Dendritic cell treated with granulocyte-macrophage colony-stimulating factor and Interleukin-4, amounts not matched to agents 40 ng/mL and 50 ng/mL, for 4 days (primary cell): ENCODE data around the gene WNT7A.

Source experiments
- H3K27ac Mint-ChIP-seq: one replicate; pipeline ENCODE4 v1.8.0; 2022; ENCODE audit warnings: mild to moderate bottlenecking, mixed read lengths
- H3K27me3 Mint-ChIP-seq: one replicate; pipeline ENCODE4 v1.8.0; 2022; ENCODE audit warnings: mild to moderate bottlenecking, mixed read lengths
- H3K36me3 Mint-ChIP-seq: one replicate; pipeline ENCODE4 v1.8.0; 2022; ENCODE audit warnings: low read depth, mixed read lengths
- H3K4me1 Mint-ChIP-seq: one replicate; pipeline ENCODE4 v1.8.0; 2022; ENCODE audit warnings: low read depth, mixed read lengths
- H3K4me3 Mint-ChIP-seq: one replicate; pipeline ENCODE4 v1.8.0; 2022; ENCODE audit warnings: mild to moderate bottlenecking, moderate library complexity, mixed read lengths
- H3K9me3 Mint-ChIP-seq: one replicate; pipeline ENCODE4 v1.8.0; 2022; ENCODE audit warnings: mixed read lengths
- intact Hi-C: fragments of 100-400 bp; cut with micrococcal nuclease; formaldehyde crosslinking; loops from one replicate; pipeline ENCODE4 v1.15.0; 2022

The WNT7A gene

DNA sequence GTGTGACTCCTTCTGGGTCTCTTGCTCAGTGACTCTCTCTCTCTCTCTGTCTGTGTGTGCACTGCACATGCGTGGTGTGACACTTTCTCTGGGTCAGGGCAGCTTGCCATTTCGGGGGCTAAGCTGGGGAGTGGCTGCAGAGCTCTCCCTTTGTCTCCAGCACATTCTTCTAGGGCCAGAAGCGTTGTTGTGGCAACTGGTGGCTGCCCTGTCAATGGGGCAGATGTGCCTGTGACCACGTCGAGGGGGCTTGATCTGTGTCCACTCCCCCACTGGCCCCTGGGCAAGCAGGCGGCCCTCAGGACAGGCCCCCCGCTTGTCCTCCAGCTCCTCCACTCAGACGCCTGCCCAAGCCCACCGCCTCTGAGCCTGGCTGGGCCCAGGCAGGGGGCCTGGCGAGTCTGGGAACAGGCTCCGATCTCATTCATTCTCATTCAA lies 67.8 kb downstream of the WNT7A start:
- intact Hi-C loops: no loop called here

DNA sequence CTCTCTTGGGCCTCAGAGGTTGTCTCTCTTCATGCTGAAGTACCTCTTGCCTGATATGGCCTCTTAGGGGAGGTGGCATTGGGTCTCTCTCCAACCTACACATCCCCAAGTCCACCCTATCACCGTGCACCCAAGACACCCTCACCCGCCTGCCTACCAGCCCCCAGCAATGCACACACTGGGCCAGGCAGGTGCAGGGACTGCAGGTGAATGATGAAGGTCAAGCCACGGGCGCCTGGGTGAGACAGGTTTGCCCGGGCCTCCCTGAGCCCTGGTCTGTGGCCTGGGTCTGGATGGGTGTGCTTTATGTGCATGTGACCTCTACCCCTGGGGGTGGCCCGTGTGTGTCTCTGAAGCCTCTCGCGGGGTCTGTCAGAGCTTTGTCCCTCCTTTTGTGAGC lies 68.3 kb downstream of the WNT7A start:
- intact Hi-C loops: no loop called here
- Mint-ChIP-seq H3K4me1 (no peaks in the 10 kb centered on the region), H3K27ac (no peak overlapping the region), H3K4me3 (no peak overlapping the region), H3K27me3 (no peaks in the 10 kb centered on the region), H3K36me3 (no peaks in the 10 kb centered on the region), H3K9me3 (no peaks in the 10 kb centered on the region)

More for the DNA sequence above, 67.8 kb downstream of the WNT7A start:
- Mint-ChIP-seq H3K27ac (no peak overlapping the region), H3K36me3 (no peaks in the 10 kb centered on the region), H3K9me3 (no peaks in the 10 kb centered on the region), H3K4me1 (no peaks in the 10 kb centered on the region), H3K27me3 (no peaks in the 10 kb centered on the region), H3K4me3 (no peak overlapping the region)

DNA sequence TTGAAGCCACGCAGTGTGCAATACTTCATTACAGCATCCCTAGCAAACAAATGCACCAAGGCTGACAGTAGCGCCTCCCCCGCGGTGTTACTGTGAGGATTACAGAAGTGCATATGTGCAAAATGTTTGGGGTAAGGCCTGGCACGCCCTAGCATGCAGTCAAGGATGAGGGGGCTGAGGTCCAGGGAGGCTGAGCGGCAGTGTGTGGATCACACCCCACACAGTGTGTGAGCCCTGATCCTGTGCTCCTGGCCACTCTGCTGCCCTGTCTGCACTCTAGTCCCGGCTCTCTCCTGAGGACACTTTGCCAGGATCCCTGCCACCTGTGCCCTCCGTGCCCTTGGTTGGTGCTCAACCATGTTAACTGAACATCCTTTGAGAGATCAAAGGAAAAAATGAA lies 71.3 kb downstream of the WNT7A start:
- H3K27ac Mint-ChIP-seq: no peak overlapping the region
- no peaks in the 10 kb centered on the region for H3K4me1 Mint-ChIP-seq
- no peaks in the 10 kb centered on the region for H3K36me3 Mint-ChIP-seq
- no peak overlapping the region for H3K4me3 Mint-ChIP-seq
- intact Hi-C loops: no loop called here
- H3K27me3 Mint-ChIP-seq: no peaks in the 10 kb centered on the region
- H3K9me3 Mint-ChIP-seq: no peaks in the 10 kb centered on the region

DNA sequence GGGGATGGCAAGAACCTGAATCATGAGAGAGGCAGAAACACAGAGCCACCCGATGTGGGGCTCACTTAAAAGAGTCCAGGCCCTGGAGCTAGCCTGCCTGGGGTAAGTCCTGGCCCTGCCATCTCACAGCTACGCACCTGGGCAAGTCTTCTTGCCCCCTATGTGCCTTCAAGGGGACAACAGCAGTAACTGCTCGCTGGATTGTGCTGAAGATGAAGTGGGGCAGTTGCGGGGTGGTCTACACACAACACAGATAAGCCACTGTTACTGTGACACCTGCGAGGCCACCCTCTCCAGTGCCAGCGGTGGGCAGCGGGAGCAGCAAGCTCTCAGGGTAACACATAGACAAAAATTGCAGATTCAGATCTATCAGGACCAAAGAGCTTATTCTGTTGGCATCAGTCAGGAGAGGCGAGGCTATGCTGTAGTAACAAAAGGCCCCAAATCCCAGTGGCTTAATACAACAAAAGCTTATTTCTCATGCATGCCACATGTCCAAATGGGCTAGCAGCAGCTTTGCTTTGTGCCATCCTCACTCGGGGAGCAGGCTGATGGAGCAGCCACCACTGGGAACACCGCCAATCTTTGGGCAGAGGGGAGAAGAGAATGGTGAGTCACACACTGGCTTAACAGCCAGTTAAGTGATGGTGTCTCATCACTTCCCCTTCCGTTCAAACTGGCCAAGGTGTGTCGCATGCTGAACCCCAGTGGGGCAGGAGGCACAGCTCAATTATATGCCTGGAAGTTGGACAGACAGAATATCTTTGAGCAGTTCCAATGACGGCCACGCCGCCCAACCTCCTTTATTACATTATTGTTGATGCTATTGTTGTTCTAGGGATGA lies 78.3 kb downstream of the WNT7A start:
- no peaks in the 10 kb centered on the region for H3K36me3 Mint-ChIP-seq
- H3K4me3 Mint-ChIP-seq: no peak overlapping the region
- H3K27me3 Mint-ChIP-seq: peaks cover 5% of the 10 kb centered on the region
- no peak overlapping the region for H3K27ac Mint-ChIP-seq
- H3K4me1 Mint-ChIP-seq: no peaks in the 10 kb centered on the region
- H3K9me3 Mint-ChIP-seq: no peaks in the 10 kb centered on the region
- intact Hi-C loops: no loop called here

DNA sequence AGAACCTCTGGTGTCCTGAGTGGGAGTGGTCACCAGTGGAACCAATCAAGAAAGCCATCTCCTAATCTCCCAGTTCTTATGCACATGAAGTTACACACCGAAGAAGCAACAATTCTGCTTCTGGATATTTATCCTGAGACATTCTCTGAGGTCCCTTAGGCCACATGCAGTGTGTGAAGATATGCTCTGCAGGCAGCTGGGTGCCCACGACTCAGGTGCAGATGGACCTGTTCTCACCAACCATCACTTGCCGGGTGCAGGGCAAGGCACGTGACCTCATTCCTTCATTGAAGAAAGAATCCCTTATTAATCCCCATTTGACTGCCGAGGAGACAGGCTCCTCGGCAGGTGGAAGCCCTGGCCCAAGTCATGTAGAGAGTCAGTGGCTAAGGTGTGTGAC lies 79.8 kb downstream of the WNT7A start:
- H3K36me3 Mint-ChIP-seq: no peaks in the 10 kb centered on the region
- H3K27ac Mint-ChIP-seq: no peak overlapping the region
- no peaks in the 10 kb centered on the region for H3K4me1 Mint-ChIP-seq
- no peaks in the 10 kb centered on the region for H3K9me3 Mint-ChIP-seq
- intact Hi-C loops: no loop called here
- H3K27me3 Mint-ChIP-seq: peaks cover 13% of the 10 kb centered on the region
- H3K4me3 Mint-ChIP-seq: no peak overlapping the region

DNA sequence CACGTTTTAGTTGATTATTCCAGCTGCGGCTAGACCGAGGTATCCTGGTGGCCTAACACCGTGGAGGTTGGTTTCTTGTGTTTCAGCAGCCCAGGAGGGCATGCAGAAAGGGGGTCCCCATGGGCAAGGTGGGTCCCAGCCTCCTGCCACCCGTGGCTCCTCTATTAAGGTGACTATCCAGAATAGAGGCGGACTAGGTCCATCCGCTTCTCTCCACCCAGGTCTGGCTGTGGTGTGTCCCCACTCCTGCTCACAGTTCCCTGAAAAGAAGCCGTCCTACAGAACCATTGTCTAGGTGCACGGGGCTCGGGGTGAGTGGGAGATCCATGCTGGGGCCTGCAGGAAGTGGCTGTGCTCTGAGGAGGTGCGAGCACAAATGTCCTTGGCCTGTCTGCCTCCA lies 81.5 kb downstream of the WNT7A start:
- Mint-ChIP-seq H3K9me3 (no peaks in the 10 kb centered on the region), H3K36me3 (no peaks in the 10 kb centered on the region), H3K4me3 (no peak overlapping the region), H3K27ac (no peak overlapping the region), H3K4me1 (no peaks in the 10 kb centered on the region), H3K27me3 (peaks cover 13% of the 10 kb centered on the region)
- intact Hi-C loops: no loop called here

- H3K4me3 Mint-ChIP-seq: no peak overlapping the region
- H3K36me3 Mint-ChIP-seq: no peaks in the 10 kb centered on the region
- peaks cover 13% of the 10 kb centered on the region for H3K27me3 Mint-ChIP-seq
- no peaks in the 10 kb centered on the region for H3K4me1 Mint-ChIP-seq
- no peak overlapping the region for H3K27ac Mint-ChIP-seq
- no peaks in the 10 kb centered on the region for H3K9me3 Mint-ChIP-seq
- intact Hi-C loops: no loop called here
Observed at GRCh38 chr3:13796701-13797460, 83.0 kb downstream of the WNT7A start.

- Mint-ChIP-seq H3K36me3 (no peaks in the 10 kb centered on the region), H3K27me3 (peaks cover 13% of the 10 kb centered on the region), H3K27ac (no peak overlapping the region), H3K4me1 (no peaks in the 10 kb centered on the region), H3K9me3 (no peaks in the 10 kb centered on the region), H3K4me3 (no peak overlapping the region)
- intact Hi-C loops: no loop called here
Observed at GRCh38 chr3:13795816-13796215, 84.1 kb downstream of the WNT7A start.

DNA sequence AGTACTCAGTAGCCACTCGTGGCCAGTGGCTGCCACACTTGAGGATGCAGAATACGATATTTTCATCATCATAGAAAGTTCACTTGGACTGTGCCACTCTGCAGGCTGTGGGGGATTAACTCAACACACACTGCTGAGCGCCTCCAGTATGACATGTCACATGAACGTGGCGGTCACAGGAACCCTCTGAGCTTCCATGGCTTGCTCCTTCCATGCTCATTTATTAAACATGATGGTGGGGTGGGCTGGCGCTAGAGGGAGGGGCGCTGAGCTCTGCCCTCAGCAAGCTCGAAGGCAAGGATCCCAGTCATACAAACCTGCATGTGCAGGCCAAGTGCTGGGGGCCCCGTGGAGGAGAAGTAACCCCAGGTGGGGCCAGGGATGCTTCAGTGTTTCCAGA lies 85.5 kb downstream of the WNT7A start:
- Mint-ChIP-seq H3K27me3 (peaks cover 15% of the 10 kb centered on the region), H3K27ac (no peak overlapping the region), H3K9me3 (no peaks in the 10 kb centered on the region), H3K4me1 (no peaks in the 10 kb centered on the region), H3K4me3 (no peak overlapping the region), H3K36me3 (no peaks in the 10 kb centered on the region)
- intact Hi-C loops: no loop called here

DNA sequence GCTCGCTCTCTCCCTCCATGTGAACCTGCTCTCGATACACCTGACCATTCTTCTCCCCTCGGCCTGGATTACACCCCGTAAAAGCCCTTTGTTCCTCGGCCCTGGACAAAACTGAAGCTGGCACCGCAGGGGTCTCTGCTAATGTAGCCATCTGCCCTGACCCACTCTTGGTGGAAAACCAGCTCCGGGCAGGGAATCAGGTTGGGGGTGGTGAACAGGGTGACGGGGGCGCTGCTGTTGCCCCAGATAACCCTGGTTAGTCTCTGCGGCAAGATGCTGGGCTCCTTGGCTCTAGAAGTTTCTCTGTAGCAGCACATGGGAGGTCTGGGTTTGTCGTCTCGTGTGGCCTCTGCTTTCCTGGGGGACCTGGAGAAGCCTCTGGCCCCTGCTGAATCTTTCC lies 86.4 kb downstream of the WNT7A start:
- no peak overlapping the region for H3K4me3 Mint-ChIP-seq
- H3K27ac Mint-ChIP-seq: no peak overlapping the region
- H3K9me3 Mint-ChIP-seq: no peaks in the 10 kb centered on the region
- no peaks in the 10 kb centered on the region for H3K4me1 Mint-ChIP-seq
- H3K36me3 Mint-ChIP-seq: no peaks in the 10 kb centered on the region
- intact Hi-C loops: no loop called here
- peaks cover 15% of the 10 kb centered on the region for H3K27me3 Mint-ChIP-seq

DNA sequence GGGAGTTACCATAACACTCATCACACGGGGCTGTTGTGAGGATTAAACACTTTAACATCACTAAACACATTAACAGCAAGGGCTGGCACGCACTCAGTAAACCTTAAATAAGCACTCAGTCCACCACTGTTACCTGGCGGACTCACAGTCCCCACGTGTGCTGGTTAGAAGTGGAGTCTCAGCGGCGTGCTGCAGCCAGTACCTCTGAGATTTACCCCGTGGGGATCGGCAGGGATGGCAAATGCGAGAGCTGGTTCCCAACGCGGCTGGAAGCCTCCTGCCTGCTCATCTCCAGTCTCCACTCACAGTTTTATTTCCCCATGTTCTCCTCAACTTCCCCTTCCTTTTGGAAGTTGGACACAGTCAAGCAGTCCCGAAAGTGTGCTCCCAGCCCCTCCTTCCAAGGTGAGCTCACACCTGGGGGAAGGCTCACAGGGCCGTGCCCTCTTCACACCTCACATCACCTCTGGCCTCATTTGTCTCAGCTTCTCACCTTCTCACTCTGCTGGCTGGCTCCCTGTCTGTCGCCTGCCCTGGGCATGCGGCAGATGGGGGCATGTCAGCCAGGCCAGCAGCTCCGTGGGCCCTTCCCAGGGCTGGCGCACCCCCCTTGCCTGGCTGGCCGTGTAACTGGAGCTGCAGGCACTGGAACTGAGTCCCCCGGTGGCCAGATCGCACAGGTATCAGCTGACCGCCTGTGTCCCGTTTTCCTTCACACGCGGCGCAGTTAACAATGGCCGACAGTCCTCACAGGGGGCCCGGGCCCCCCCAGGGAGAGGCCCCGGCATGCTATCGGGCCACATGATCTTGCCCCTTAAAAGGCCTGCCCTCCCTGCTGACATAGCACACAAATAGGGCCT lies 87.1 kb downstream of the WNT7A start:
- intact Hi-C loops: no loop called here
- Mint-ChIP-seq H3K9me3 (no peaks in the 10 kb centered on the region), H3K4me3 (no peak overlapping the region), H3K27ac (no peak overlapping the region), H3K4me1 (no peaks in the 10 kb centered on the region), H3K36me3 (no peaks in the 10 kb centered on the region), H3K27me3 (peaks cover 15% of the 10 kb centered on the region)

DNA sequence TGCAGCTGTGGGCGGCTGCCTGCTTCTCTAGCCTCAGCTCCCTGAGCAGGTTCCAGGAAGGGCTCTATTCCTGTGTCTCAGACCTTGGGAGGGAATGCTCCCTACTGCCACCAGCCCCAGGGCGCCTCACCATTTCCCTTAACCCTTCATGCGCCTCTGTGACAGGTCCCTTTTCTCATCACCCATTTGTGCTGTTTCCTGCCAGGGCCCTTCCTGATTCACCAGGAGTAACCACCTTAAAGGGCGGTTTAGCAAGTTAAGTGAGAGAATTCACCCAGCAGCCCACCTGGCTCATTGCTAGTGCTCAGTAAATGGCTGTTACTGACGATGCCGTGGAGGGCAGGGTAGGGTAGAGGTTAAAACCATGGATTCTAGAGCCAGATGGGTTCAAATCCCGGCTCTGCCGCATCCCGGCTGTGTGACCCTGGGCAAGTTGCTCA lies 87.8 kb downstream of the WNT7A start:
- peaks cover 15% of the 10 kb centered on the region for H3K27me3 Mint-ChIP-seq
- intact Hi-C loops: no loop called here

DNA sequence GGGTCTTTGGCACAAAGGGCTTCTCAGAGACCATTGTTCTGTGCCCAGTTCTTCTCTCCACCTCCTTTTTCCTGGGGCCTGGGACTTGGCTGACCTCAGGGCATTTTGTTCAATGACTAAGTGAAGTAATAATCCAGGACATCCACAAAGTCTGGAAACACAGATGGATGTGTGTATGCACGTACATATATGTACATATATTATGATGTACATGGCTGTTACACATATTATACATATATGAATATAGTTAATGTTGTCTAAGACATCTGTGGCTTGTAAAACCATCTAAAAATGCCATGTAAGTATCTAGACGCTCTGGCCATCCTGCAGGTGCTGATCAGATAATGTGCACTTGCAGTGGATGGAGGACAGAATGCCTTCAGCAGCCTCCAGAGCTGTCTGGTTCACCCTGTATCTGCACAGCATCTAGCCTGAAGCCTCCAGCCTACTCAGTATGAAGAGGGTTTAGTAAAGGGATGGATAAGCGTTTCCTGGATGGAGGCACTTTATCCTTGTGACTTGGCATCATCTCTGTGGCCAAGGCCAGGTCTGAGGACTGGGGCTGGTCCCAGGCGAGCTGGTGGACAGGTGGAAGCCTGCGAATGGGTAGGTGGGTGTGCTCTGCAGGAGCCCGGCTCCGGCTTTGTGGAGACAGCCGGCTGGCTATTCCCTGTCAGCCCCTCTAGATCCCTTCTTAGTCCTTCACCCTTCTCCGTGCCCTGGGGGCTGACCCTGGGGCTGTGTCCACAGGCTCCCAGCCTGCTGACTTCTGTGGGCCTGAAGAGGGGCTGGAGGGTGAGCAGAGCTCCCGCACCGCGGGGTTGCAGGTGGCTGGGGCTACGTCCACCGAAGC lies 88.4 kb downstream of the WNT7A start:
- H3K36me3 Mint-ChIP-seq: no peaks in the 10 kb centered on the region
- no peak overlapping the region for H3K27ac Mint-ChIP-seq
- intact Hi-C loops: no loop called here
- H3K27me3 Mint-ChIP-seq: peaks cover 8% of the 10 kb centered on the region
- H3K9me3 Mint-ChIP-seq: no peaks in the 10 kb centered on the region
- H3K4me1 Mint-ChIP-seq: no peaks in the 10 kb centered on the region
- no peak overlapping the region for H3K4me3 Mint-ChIP-seq

More for the DNA sequence above, 87.8 kb downstream of the WNT7A start:
- Mint-ChIP-seq H3K27ac (no peak overlapping the region), H3K4me1 (no peaks in the 10 kb centered on the region), H3K9me3 (no peaks in the 10 kb centered on the region), H3K4me3 (no peak overlapping the region), H3K36me3 (no peaks in the 10 kb centered on the region)
